Panc1 (cell line): ENCODE data around the gene ABCC1. TPM values are rescaled to one million over a fixed set of nuclear protein-coding genes. Genes with fewer than 3 reads are reported as not detected.

Experiments used
- ATAC-seq: fragments of 200-7000 bp; cut with Tn5 transposase; 2 replicates; pipeline ENCODE4 v1.9.1; 2020; ENCODE audit warnings: mild to moderate bottlenecking, moderate library complexity
- BruUV-seq: library from RNA; stranded (reverse); fragments of 400-500 nt; replicated peaks from 2 replicates; lab custom pipeline; 2021; lab: Mats Ljungman, UMichigan
- CTCF ChIA-PET: fragments of 300-600 bp; sonication (Branson Sonifier 250); formaldehyde crosslinking; loops from one replicate; lab custom pipeline; 2022; ENCODE audit warnings: antibody characterized with exemption; lab: Charles Lee
- POLR2A ChIA-PET: fragments of 300-600 bp; sonication (Branson Sonifier 250); formaldehyde crosslinking; loops from one replicate; lab custom pipeline; 2022; ENCODE audit warnings: antibody characterized with exemption; lab: Charles Lee
- DNase-seq: peaks from one replicate; pipeline ENCODE4 v3.0.0-alpha.2; 2010; ENCODE audit warnings: low read depth, low spot score
- H3K27ac ChIP-seq: 2 replicates; pipeline ENCODE4 v1.5.1; 2011; ENCODE audit warnings: mild to moderate bottlenecking, low read length, inconsistent platforms
- H3K27me3 ChIP-seq: fragments of 200-500 bp; sonication (Bioruptor generic); 2 replicates; pipeline ENCODE4 v1.6.0; 2014; ENCODE audit warnings: low read length, inconsistent platforms; ENCODE audit not compliant: control insufficient read depth, insufficient read depth
- H3K36me3 ChIP-seq: fragments of 200-500 bp; sonication (Bioruptor generic); 2 replicates; pipeline ENCODE4 v1.5.1; 2014; ENCODE audit warnings: inconsistent platforms, mild to moderate bottlenecking, low read length, moderate library complexity; ENCODE audit not compliant: control insufficient read depth, insufficient read depth
- H3K4me1 ChIP-seq: 2 replicates; pipeline ENCODE4 v1.5.1; 2011; ENCODE audit warnings: inconsistent platforms, mild to moderate bottlenecking, low read length, moderate library complexity; ENCODE audit not compliant: control insufficient read depth, insufficient read depth
- H3K4me3 ChIP-seq, 2 experiments: 2 replicates each; pipeline ENCODE4 v1.5.1; 2011 to 2012; ENCODE audit warnings: low read depth in 2 of 2, low read length in 2 of 2, mild to moderate bottlenecking in 2 of 2, inconsistent platforms in 1 of 2, moderate library complexity in 1 of 2
- H3K9me3 ChIP-seq: fragments of 200-500 bp; sonication (Bioruptor generic); 2 replicates; pipeline ENCODE4 v1.5.1; 2014; ENCODE audit warnings: low read depth, mild to moderate bottlenecking, inconsistent platforms, low read length, moderate library complexity; ENCODE audit not compliant: control insufficient read depth, insufficient read depth
- CTCF ChIP-seq: fragments of 450-650 bp; IDR thresholded peaks from 2 replicates; pipeline ENCODE4 v1.5.1; 2017; ENCODE audit warnings: mild to moderate bottlenecking
- POLR2AphosphoS5 ChIP-seq: IDR thresholded peaks from 2 replicates; pipeline ENCODE4 v1.6.1; 2012; ENCODE audit warnings: mild to moderate bottlenecking, low read depth, low read length, moderate library complexity
- REST ChIP-seq, 2 experiments: IDR thresholded peaks; 2 replicates each; pipeline ENCODE4 v1.6.1; 2011 to 2012; ENCODE audit warnings: low read depth in 2 of 2, control low read depth in 1 of 2, low read length in 1 of 2, mild to moderate bottlenecking in 1 of 2, moderate library complexity in 1 of 2; ENCODE audit not compliant: insufficient read depth in 1 of 2
- SIN3A ChIP-seq: IDR thresholded peaks from 2 replicates; pipeline ENCODE4 v1.6.1; 2012; ENCODE audit warnings: low read depth, mild to moderate bottlenecking, low read length, moderate library complexity, borderline replicate concordance; ENCODE audit not compliant: insufficient read depth
- TCF7L2 ChIP-seq: IDR thresholded peaks from 2 replicates; pipeline ENCODE4 v1.6.1; 2011; ENCODE audit warnings: mild to moderate bottlenecking, low read depth, low read length, inconsistent platforms
- in situ Hi-C: cut with HindIII; loops from 2 replicates; pipeline ENCODE4 v1.10.0; 2016; ENCODE audit warnings: low sequenced_read_pairs, low pct_unique_long_range_greater_than_20kb
- intact Hi-C: fragments of 100-400 bp; cut with micrococcal nuclease; formaldehyde crosslinking; loops from one replicate; pipeline ENCODE4 v1.10.0; 2022; ENCODE audit not compliant: unreplicated experiment
- total RNA-seq: library from RNA; stranded (reverse); gene quantifications from one replicate; pipeline ENCODE4 v1.2.1, GENCODE V29; 2021; ENCODE audit not compliant: unreplicated experiment

The ABCC1 gene
- total RNA-seq, 1 experiment from 2014 or later, result 296 TPM

- no peaks in the 10 kb centered on the region for H3K36me3 ChIP-seq
- H3K4me1 ChIP-seq, result no peaks in the 10 kb centered on the region
- no TSS peak for BruUV-seq
- DNase-seq, result no peak
- in situ Hi-C loops, result no loop called here
- ATAC-seq, result no peak
- H3K27ac ChIP-seq, result no peak overlapping the region
- no peak overlapping the region for H3K4me3 ChIP-seq
- intact Hi-C loops, result no loop called here
- H3K9me3 ChIP-seq, result no peaks in the 10 kb centered on the region
- H3K27me3 ChIP-seq, result no peaks in the 10 kb centered on the region
- POLR2A ChIA-PET, result interaction anchor here (0.6 to 1.0 kb wide), 2 partner anchors 22 to 37 kb away, joined by 3 to 5 read pairs; partner anchors contain the start of gene CEP20
- CTCF ChIA-PET, result no interaction called here
- TF ChIP-seq TCF7L2 (no peak), REST (IDR thresholded peaks at IDR 0.05; ENCODE audit: insufficient read depth in 1 of 2, low read depth in 2 of 2, low read length in 1 of 2) (no peak), SIN3A (no peak), POLR2AphosphoS5 (no peak), CTCF (no peak)
Observed at GRCh38 chr16:15925631-15926030, 23.8 kb upstream of the ABCC1 start.

GRCh38 chr16:15928261-15929104, 20.9 kb upstream of the ABCC1 start:
- no peaks in the 10 kb centered on the region for H3K27me3 ChIP-seq
- H3K36me3 ChIP-seq, result no peaks in the 10 kb centered on the region
- ChIA-PET CTCF (no interaction called here), POLR2A (no interaction called here)
- in situ Hi-C loops, result no loop called here
- H3K9me3 ChIP-seq, result no peaks in the 10 kb centered on the region
- H3K4me1 ChIP-seq, result no peaks in the 10 kb centered on the region
- no peak for TF ChIP-seq SIN3A
- TF ChIP-seq CTCF, result no peak
- intact Hi-C loops, result no loop called here
- no peak overlapping the region for H3K4me3 ChIP-seq
- no peak for ATAC-seq
- no peak overlapping the region; the same call in 1 of the 2 replicates for H3K27ac ChIP-seq
- DNase-seq, result no peak
- BruUV-seq, result no TSS peak
